Kidney (tissue), 14 donors: Measurements from ENCODE around the gene OR5AU1. TPM values are rescaled to one million over a fixed set of nuclear protein-coding genes. Genes with fewer than 3 reads are reported as not detected.

Source experiments
- DNase-seq, 5 donors: peaks; one replicate each; pipeline ENCODE4 v3.0.0-alpha.2; 2013 to 2020
- FAIRE-seq: peaks from 2 replicates; lab custom pipeline; 2012; peaks lifted over from hg19 to GRCh38; lab: Jason Lieb, UNC
- H3K27ac ChIP-seq, 2 donors: one replicate each; pipeline ENCODE4 v1.7.0; 2013; ENCODE audit warnings: low read depth in 2 of 2, low read length in 2 of 2, inconsistent platforms in 1 of 2
- H3K27me3 ChIP-seq: one replicate; pipeline ENCODE4 v1.7.1; 2013; ENCODE audit warnings: low read length, inconsistent platforms; ENCODE audit not compliant: control insufficient read depth, insufficient read depth
- H3K36me3 ChIP-seq, 3 donors: one replicate each; pipeline versions ENCODE4 v1.7.0 to v1.7.1; 2013; ENCODE audit warnings: low read length in 3 of 3, control low read depth in 1 of 3, inconsistent platforms in 1 of 3; ENCODE audit not compliant: insufficient read depth in 3 of 3, control insufficient read depth in 2 of 3
- H3K4me1 ChIP-seq, 3 donors: one replicate each; pipeline versions ENCODE4 v1.7.0 to v1.7.1; 2013; ENCODE audit warnings: low read length in 3 of 3, inconsistent platforms in 1 of 3, low read depth in 1 of 3; ENCODE audit not compliant: control insufficient read depth in 2 of 3, insufficient read depth in 2 of 3
- H3K4me3 ChIP-seq, 3 donors: one replicate each; pipeline versions ENCODE4 v1.7.0 to v1.8.1; 2013; ENCODE audit warnings: low read length in 3 of 3, control low read depth in 1 of 3, inconsistent platforms in 1 of 3
- H3K9ac ChIP-seq, 3 donors: one replicate each; pipeline versions ENCODE4 v1.7.0 to v1.7.1; 2013; ENCODE audit warnings: low read length in 3 of 3, control low read depth in 1 of 3, inconsistent platforms in 1 of 3
- H3K9me3 ChIP-seq, 3 donors: one replicate each; pipeline versions ENCODE4 v1.7.0 to v1.7.1; 2013; ENCODE audit warnings: low read length in 3 of 3, control low read depth in 1 of 3, inconsistent platforms in 1 of 3; ENCODE audit not compliant: control insufficient read depth in 2 of 3, insufficient read depth in 1 of 3
- intact Hi-C: fragments of 100-400 bp; cut with DNase I; formaldehyde crosslinking; loops from one replicate; pipeline ENCODE4 v1.11.1; 2022
- polyA plus RNA-seq: library from polyadenylated mRNA; stranded (reverse); fragments of 350-450 nt; fragmentation: Illumina TruSeq; extraction: RNeasy Lipid Tissue Mini Kit (QIAGEN cat#74804); gene quantifications from one replicate; pipeline ENCODE4 v1.2.3, GENCODE V29; 2014; ENCODE audit warnings: low read depth, low replicate concordance; ENCODE audit not compliant: insufficient read depth
- total RNA-seq: library from RNA; stranded (reverse); fragmentation: NEBNext Ultra II Directional; extraction: Animal tissue kit (Norgen Biotek cat#: 25700); gene quantifications from one replicate; pipeline ENCODE4 v1.2.1, GENCODE V29; 2021
- TF ChIP-seq, protein P1 (sequence below): IDR thresholded peaks from 3 replicates; pipeline ENCODE4 v1.5.1; 2012; ENCODE audit warnings: mild to moderate bottlenecking, moderate library complexity, borderline replicate concordance; ENCODE audit not compliant: insufficient read depth; ENCODE audit errors: extremely low read depth
- donor health status: control.
- donor health status: control.
- donor health status: control.
- donor health status: control.
- donor health status: control.
- donor health status: DM: yes; HTN: yes; CAD: no.
- donor health status: Normal renal cell carcinoma (clear cell type).

Gene OR5AU1
- total and polyA plus RNA-seq, 2 donors from 2014 or later: not detected

DNA sequence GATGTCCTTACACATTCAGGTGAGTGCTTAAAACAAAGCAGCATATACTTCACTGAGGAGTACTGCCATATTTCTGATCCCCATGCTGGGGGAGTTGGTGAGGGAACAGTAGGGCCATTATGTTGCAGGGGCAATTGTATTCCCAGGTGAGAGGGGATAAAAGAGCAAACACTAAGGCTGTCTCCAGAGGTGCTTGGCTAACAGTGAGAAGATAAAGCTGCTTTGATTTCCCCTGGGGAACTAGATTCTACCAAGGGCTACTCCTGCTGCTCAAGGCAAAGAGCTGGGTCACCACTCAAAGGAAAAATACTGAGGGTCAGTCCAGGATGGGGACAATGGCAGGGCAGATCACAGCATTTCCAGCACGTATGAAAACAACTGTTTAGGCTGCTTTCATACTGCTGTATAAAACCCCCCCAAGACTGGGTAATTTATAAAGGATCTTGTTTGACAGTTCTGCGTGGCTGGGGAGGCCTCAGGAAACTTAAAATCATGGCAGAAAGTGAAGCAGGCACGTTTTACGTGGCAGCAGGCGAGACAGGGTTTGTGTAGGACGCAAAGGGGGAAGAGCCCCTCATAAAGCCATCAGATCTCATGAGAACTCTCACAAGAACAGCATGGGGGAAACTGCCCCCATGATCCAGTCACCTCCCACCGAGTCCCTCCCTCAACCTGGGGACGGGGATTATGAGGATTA lies 47.8 kb upstream of the OR5AU1 start:
- TF ChIP-seq, protein P1, sequence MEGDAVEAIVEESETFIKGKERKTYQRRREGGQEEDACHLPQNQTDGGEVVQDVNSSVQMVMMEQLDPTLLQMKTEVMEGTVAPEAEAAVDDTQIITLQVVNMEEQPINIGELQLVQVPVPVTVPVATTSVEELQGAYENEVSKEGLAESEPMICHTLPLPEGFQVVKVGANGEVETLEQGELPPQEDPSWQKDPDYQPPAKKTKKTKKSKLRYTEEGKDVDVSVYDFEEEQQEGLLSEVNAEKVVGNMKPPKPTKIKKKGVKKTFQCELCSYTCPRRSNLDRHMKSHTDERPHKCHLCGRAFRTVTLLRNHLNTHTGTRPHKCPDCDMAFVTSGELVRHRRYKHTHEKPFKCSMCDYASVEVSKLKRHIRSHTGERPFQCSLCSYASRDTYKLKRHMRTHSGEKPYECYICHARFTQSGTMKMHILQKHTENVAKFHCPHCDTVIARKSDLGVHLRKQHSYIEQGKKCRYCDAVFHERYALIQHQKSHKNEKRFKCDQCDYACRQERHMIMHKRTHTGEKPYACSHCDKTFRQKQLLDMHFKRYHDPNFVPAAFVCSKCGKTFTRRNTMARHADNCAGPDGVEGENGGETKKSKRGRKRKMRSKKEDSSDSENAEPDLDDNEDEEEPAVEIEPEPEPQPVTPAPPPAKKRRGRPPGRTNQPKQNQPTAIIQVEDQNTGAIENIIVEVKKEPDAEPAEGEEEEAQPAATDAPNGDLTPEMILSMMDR: no peak
- intact Hi-C loops: no loop called here
- Histone ChIP-seq H3K4me3 (no peak overlapping the region), H3K27ac (no peak overlapping the region), H3K27me3 (no peaks in the 10 kb centered on the region), H3K9me3 (no peaks in the 10 kb centered on the region), H3K9ac (no peak overlapping the region), H3K4me1 (no peaks in the 10 kb centered on the region), H3K36me3 (peaks cover 0 to 25% (median 15%) of the 10 kb centered on the region in 3 donors)
- no peak for DNase-seq
- no peak for FAIRE-seq

DNA sequence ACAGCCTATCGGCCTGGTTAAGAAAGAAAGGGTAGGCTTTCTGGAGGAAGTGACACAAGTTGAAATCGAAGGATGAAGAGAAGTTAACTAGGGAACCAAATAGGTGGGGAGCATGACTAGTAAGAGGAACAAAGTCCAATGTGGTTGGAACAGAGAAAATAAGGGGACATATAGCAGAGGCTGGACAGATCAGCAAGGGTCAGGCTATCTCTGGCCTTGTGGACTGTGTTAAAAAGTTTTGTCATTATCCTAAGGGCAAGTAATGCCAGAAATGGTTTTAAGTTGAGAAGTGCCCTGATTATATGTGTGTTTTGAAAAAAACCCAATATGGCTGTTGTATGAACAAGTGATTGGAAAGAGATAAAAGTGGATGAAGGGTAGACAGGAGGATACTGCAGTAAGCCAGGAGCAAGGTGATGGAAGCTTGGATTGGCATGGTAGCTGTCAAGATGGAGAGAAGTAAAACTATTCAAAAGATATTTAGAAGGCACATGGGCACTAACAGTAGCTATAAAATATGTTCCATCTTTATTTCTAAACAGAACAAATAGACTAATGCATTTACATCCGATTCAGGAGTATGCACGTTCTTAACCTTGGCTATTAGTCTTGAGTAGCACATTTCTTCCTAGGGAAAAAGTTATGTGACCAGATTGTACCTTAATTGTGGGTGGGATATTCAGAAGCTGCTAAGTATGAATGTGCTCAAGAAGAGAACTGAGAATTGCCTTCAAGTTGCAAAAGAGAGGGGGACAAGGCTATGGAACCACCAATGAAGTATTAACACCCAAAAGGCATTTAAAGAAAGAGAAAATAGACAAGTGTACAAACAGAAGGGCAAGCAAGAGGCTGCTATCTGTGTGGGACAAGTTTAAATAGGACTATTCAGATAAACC lies 46.8 kb upstream of the OR5AU1 start:
- no peaks in the 10 kb centered on the region for H3K9me3 ChIP-seq
- TF ChIP-seq, protein P1: no peak
- no peaks in the 10 kb centered on the region for H3K27me3 ChIP-seq
- peaks cover 0 to 16% (median 10%) of the 10 kb centered on the region in 3 donors for H3K36me3 ChIP-seq
- intact Hi-C loops: no loop called here
- H3K27ac ChIP-seq: no peak overlapping the region
- no peak overlapping the region for H3K9ac ChIP-seq
- H3K4me3 ChIP-seq: no peak overlapping the region
- no peaks in the 10 kb centered on the region for H3K4me1 ChIP-seq
- no peak for DNase-seq
- FAIRE-seq: no peak

DNA sequence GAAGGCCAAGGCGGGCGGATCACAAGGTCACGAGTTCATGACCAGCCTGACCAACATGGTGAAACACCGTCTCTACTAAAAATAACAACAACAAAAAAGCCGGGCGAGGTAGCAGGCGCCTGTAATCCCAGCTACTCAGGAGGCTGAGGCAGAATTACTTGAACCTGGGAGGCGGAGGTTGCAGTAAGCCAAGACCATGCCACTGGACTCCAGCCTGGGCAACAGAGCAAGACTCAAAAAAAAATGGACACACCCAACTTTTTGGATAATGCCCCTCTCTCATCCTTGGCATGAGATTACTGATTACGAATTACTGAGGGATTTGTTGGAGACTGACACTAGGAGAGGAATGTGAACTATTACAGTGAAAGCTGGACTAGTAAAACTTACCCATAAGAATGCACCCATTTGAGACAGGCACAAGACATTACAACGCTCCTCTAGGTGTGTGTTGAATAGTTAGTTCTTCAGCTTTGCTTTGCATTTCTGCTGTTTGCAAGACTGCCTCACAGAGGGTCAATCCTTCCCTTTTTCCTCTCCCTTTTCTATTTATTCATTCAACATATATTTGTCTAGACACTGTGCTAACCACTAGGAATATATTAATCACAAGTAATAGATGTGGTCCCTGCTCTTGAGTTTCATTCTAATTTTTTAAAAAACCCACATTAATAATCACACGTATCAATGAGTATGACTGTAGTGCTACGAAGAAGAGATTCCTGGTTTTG lies 46.0 kb upstream of the OR5AU1 start:
- Histone ChIP-seq H3K4me3 (no peak overlapping the region), H3K9me3 (peaks cover 0 to 5% (median 2%) of the 10 kb centered on the region in 3 donors), H3K9ac (no peak overlapping the region), H3K27ac (no peak overlapping the region), H3K36me3 (peaks cover 0 to 10% (median 2%) of the 10 kb centered on the region in 3 donors), H3K4me1 (no peaks in the 10 kb centered on the region), H3K27me3 (no peaks in the 10 kb centered on the region)
- TF ChIP-seq, protein P1: no peak
- intact Hi-C loops: no loop called here
- FAIRE-seq (no peak), DNase-seq (no peak)
